IMR-90 (cell line): Measurements from ENCODE around the gene ANGPTL7.

ENCODE experiments used
- FOS ChIP-seq: fragments of 150-350 bp; IDR thresholded peaks from 2 replicates; pipeline ENCODE4 v1.6.1; 2016; ENCODE audit warnings: low read depth, low read length
- MAFK ChIP-seq: IDR thresholded peaks from 2 replicates; pipeline ENCODE4 v1.6.1; 2012; ENCODE audit warnings: low read depth, low read length, improper control_type of control experiment
- POLR2A ChIP-seq: IDR thresholded peaks from 2 replicates; pipeline ENCODE4 v1.6.1; 2012; ENCODE audit warnings: mild to moderate bottlenecking, low read depth, low read length
- RFX5 ChIP-seq: IDR thresholded peaks from 2 replicates; pipeline ENCODE4 v1.8.0; 2012; ENCODE audit warnings: low read depth, mild to moderate bottlenecking, low read length, moderate library complexity
- USF2 ChIP-seq: fragments of 150-350 bp; IDR thresholded peaks from 2 replicates; pipeline ENCODE4 v1.6.1; 2017; ENCODE audit warnings: mild to moderate bottlenecking, antibody characterized with exemption, low read length, low read depth
- TF ChIP-seq, protein P1 (sequence below): conservative IDR thresholded peaks from 2 replicates; pipeline ENCODE4 v1.5.1; 2012; ENCODE audit warnings: mild to moderate bottlenecking, low read depth, low read length, improper control_type of control experiment
- TF ChIP-seq, protein P2 (sequence below): fragments of 150-350 bp; IDR thresholded peaks from 2 replicates; pipeline ENCODE4 v1.6.1; 2016; ENCODE audit warnings: low read depth, mild to moderate bottlenecking, low read length, moderate library complexity, borderline replicate concordance

- TF ChIP-seq, protein P1, sequence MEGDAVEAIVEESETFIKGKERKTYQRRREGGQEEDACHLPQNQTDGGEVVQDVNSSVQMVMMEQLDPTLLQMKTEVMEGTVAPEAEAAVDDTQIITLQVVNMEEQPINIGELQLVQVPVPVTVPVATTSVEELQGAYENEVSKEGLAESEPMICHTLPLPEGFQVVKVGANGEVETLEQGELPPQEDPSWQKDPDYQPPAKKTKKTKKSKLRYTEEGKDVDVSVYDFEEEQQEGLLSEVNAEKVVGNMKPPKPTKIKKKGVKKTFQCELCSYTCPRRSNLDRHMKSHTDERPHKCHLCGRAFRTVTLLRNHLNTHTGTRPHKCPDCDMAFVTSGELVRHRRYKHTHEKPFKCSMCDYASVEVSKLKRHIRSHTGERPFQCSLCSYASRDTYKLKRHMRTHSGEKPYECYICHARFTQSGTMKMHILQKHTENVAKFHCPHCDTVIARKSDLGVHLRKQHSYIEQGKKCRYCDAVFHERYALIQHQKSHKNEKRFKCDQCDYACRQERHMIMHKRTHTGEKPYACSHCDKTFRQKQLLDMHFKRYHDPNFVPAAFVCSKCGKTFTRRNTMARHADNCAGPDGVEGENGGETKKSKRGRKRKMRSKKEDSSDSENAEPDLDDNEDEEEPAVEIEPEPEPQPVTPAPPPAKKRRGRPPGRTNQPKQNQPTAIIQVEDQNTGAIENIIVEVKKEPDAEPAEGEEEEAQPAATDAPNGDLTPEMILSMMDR = no peak
- TF ChIP-seq, protein P2, sequence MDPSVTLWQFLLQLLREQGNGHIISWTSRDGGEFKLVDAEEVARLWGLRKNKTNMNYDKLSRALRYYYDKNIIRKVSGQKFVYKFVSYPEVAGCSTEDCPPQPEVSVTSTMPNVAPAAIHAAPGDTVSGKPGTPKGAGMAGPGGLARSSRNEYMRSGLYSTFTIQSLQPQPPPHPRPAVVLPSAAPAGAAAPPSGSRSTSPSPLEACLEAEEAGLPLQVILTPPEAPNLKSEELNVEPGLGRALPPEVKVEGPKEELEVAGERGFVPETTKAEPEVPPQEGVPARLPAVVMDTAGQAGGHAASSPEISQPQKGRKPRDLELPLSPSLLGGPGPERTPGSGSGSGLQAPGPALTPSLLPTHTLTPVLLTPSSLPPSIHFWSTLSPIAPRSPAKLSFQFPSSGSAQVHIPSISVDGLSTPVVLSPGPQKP = no peak
- no peak for TF ChIP-seq USF2
- no peak for TF ChIP-seq POLR2A
- peak; percentile 75 for TF ChIP-seq FOS
- no peak; the same call in 1 of the 2 replicates for TF ChIP-seq RFX5
- TF ChIP-seq MAFK = peak; percentile 94
Observed at GRCh38 chr1:11158720-11159321, 30.3 kb upstream of the ANGPTL7 start.
